GM19043 (cell line): ENCODE results near the gene ESF1.

Experiments used
- ATAC-seq: cut with Tn5 transposase; IDR thresholded peaks from one replicate; pipeline ENCODE4 v1.9.1; 2021; ENCODE audit warnings: low read depth; ENCODE audit not compliant: unreplicated experiment

The ESF1 gene

GRCh38 chr20:13784893-13785715, at the start of gene ESF1, which contains the start of gene NDUFAF5:
ESF1 (minus strand) TSS chr20:13784919; CDS start chr20:13783140, 1,779 bp downstream.
NDUFAF5 (plus strand) TSS chr20:13785028; CDS start chr20:13785069, 41 bp downstream.
- peak; percentile 94 for ATAC-seq

GRCh38 chr20:13831476-13831875, 46.8 kb upstream of the ESF1 start:
- no peak for ATAC-seq

- no peak for ATAC-seq
Measured at GRCh38 chr20:13825465-13825864, 40.7 kb upstream of the ESF1 start.

GRCh38 chr20:13824459-13824858, 39.7 kb upstream of the ESF1 start:
- no peak for ATAC-seq

GRCh38 chr20:13822459-13822858, 37.7 kb upstream of the ESF1 start:
- no peak for ATAC-seq

GRCh38 chr20:13821876-13822275, 37.2 kb upstream of the ESF1 start:
- no peak for ATAC-seq

GRCh38 chr20:13819885-13820645, 35.3 kb upstream of the ESF1 start:
- peak; percentile 84 for ATAC-seq

- ATAC-seq, result no peak
Measured at GRCh38 chr20:13817342-13817741, 32.6 kb upstream of the ESF1 start.

- no peak for ATAC-seq
Measured at GRCh38 chr20:13816757-13817156, 32.0 kb upstream of the ESF1 start.

- ATAC-seq, result no peak
Measured at GRCh38 chr20:13814672-13815071, 30.0 kb upstream of the ESF1 start.

GRCh38 chr20:13813910-13814309, 29.2 kb upstream of the ESF1 start:
- no peak for ATAC-seq

- no peak for ATAC-seq
Measured at GRCh38 chr20:13810446-13810845, 25.7 kb upstream of the ESF1 start.

- ATAC-seq, result no peak
Measured at GRCh38 chr20:13809855-13810254, 25.1 kb upstream of the ESF1 start.

- no peak for ATAC-seq
Measured at GRCh38 chr20:13809373-13809772, 24.7 kb upstream of the ESF1 start.

- no peak for ATAC-seq
Measured at GRCh38 chr20:13800728-13801134, 16.0 kb upstream of the ESF1 start.

- no peak for ATAC-seq
Measured at GRCh38 chr20:13799974-13800373, 15.3 kb upstream of the ESF1 start.

GRCh38 chr20:13799040-13799439, 14.3 kb upstream of the ESF1 start:
- no peak for ATAC-seq

- no peak for ATAC-seq
Measured at GRCh38 chr20:13794667-13795066, 9.9 kb upstream of the ESF1 start.

- ATAC-seq, result no peak
Measured at GRCh38 chr20:13793001-13793400, 8.3 kb upstream of the ESF1 start.

- ATAC-seq, result no peak
Measured at GRCh38 chr20:13791540-13792459, 7.1 kb upstream of the ESF1 start.

GRCh38 chr20:13790708-13791107, 6.0 kb upstream of the ESF1 start:
- no peak for ATAC-seq
